Ishikawa (cell line): ENCODE data around the gene LIF.

Experiments
- CEBPB ChIP-seq: IDR thresholded peaks from 2 replicates; pipeline ENCODE4 v1.6.1; 2012
- CREB1 ChIP-seq: IDR thresholded peaks from 2 replicates; pipeline ENCODE4 v1.6.1; 2012; ENCODE audit warnings: low read depth
- EGR1 ChIP-seq: IDR thresholded peaks from 2 replicates; pipeline ENCODE4 v1.6.1; 2012
- EP300 ChIP-seq: IDR thresholded peaks from 2 replicates; pipeline ENCODE4 v1.6.1; 2012; ENCODE audit warnings: borderline replicate concordance
- FOXM1 ChIP-seq: IDR thresholded peaks from 2 replicates; pipeline ENCODE4 v1.6.1; 2012; ENCODE audit warnings: low read depth, borderline replicate concordance
- NFIC ChIP-seq: IDR thresholded peaks from 2 replicates; pipeline ENCODE4 v1.6.1; 2012
- RAD21 ChIP-seq: IDR thresholded peaks from 2 replicates; pipeline ENCODE4 v1.6.1; 2012; ENCODE audit warnings: low read depth
- TAF1 ChIP-seq: IDR thresholded peaks from 2 replicates; pipeline ENCODE4 v1.6.1; 2012; ENCODE audit warnings: low read depth, mild to moderate bottlenecking
- TCF12 ChIP-seq: IDR thresholded peaks from 2 replicates; pipeline ENCODE4 v1.6.1; 2012; ENCODE audit warnings: low read depth
- TEAD4 ChIP-seq: IDR thresholded peaks from 2 replicates; pipeline ENCODE4 v1.6.1; 2012
- YY1 ChIP-seq: IDR thresholded peaks from 2 replicates; pipeline ENCODE4 v1.6.1; 2012; ENCODE audit warnings: low read depth
- ZBTB7A ChIP-seq: IDR thresholded peaks from 2 replicates; pipeline ENCODE4 v1.6.1; 2012; ENCODE audit warnings: low read depth
- TF ChIP-seq, protein P1 (sequence below): IDR thresholded peaks from 2 replicates; pipeline ENCODE4 v1.6.1; 2012
- TF ChIP-seq, protein P2 (sequence below): IDR thresholded peaks from 2 replicates; pipeline ENCODE4 v1.6.1; 2012
- TF ChIP-seq, protein P3 (sequence below): IDR thresholded peaks from 2 replicates; pipeline ENCODE4 v1.6.1; 2012; ENCODE audit warnings: low read depth, mild to moderate bottlenecking

The LIF gene

GRCh38 chr22:30197389-30197788 lies 49.2 kb downstream of the LIF start:
- no peak for TF ChIP-seq EP300
- no peak for TF ChIP-seq YY1
- no peak for TF ChIP-seq CEBPB
- TF ChIP-seq, protein P1, sequence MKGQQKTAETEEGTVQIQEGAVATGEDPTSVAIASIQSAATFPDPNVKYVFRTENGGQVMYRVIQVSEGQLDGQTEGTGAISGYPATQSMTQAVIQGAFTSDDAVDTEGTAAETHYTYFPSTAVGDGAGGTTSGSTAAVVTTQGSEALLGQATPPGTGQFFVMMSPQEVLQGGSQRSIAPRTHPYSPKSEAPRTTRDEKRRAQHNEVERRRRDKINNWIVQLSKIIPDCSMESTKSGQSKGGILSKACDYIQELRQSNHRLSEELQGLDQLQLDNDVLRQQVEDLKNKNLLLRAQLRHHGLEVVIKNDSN = no peak

DNA sequence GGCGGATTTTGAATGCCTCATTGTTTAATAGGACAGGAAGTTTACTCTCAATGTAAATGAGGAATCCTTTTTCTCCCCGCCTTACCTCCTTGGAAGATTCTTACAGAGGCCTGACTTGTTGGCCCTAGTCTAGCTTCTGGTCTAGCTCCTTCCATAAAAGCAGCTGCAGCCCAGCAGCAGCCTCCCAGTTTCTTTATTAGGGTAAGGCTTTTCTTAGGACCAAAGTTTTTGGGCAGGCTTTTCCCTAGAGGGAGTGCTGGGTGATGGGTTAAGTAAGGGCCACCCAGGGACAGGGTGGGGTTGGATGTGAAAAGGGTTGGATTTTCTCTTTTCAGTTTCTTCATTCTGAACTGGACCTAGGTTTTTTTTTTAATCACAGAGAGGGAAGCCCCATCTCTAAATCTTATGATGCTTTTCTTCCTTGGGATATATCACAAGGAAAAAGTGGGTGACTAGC lies 49.7 kb downstream of the LIF start:
- TF ChIP-seq NFIC (no peak), EP300 (no peak), RAD21 (no peak), ZBTB7A (no peak), TEAD4 (no peak), YY1 (no peak), FOXM1 (no peak)
- TF ChIP-seq, protein P1 = no peak
- TF ChIP-seq, protein P2, sequence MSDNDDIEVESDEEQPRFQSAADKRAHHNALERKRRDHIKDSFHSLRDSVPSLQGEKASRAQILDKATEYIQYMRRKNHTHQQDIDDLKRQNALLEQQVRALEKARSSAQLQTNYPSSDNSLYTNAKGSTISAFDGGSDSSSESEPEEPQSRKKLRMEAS = no peak

- TF ChIP-seq YY1 (peak; percentile 44; the same call in 1 of the 2 replicates), CEBPB (peak; percentile 91), ZBTB7A (0 out of 2 replicates have a peak, but pooled peaks have one; percentile 32), RAD21 (0 out of 2 replicates have a peak, but pooled peaks have one; percentile 13), FOXM1 (peak; percentile 98), CREB1 (peak; percentile 90), NFIC (peak; percentile 96), TEAD4 (peak; percentile 94), TAF1 (no peak), TCF12 (peak; percentile 100), EGR1 (0 out of 2 replicates have a peak, but pooled peaks have one; percentile 13), EP300 (peak; percentile 99)
- TF ChIP-seq, protein P2 = peak; percentile 59
- TF ChIP-seq, protein P1 = peak; percentile 51; the same call in 1 of the 2 replicates
- TF ChIP-seq, protein P3, sequence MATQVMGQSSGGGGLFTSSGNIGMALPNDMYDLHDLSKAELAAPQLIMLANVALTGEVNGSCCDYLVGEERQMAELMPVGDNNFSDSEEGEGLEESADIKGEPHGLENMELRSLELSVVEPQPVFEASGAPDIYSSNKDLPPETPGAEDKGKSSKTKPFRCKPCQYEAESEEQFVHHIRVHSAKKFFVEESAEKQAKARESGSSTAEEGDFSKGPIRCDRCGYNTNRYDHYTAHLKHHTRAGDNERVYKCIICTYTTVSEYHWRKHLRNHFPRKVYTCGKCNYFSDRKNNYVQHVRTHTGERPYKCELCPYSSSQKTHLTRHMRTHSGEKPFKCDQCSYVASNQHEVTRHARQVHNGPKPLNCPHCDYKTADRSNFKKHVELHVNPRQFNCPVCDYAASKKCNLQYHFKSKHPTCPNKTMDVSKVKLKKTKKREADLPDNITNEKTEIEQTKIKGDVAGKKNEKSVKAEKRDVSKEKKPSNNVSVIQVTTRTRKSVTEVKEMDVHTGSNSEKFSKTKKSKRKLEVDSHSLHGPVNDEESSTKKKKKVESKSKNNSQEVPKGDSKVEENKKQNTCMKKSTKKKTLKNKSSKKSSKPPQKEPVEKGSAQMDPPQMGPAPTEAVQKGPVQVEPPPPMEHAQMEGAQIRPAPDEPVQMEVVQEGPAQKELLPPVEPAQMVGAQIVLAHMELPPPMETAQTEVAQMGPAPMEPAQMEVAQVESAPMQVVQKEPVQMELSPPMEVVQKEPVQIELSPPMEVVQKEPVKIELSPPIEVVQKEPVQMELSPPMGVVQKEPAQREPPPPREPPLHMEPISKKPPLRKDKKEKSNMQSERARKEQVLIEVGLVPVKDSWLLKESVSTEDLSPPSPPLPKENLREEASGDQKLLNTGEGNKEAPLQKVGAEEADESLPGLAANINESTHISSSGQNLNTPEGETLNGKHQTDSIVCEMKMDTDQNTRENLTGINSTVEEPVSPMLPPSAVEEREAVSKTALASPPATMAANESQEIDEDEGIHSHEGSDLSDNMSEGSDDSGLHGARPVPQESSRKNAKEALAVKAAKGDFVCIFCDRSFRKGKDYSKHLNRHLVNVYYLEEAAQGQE = no peak; the same call in 1 of the 2 replicates
These were observed 50.2 kb downstream of the LIF start for GRCh38 chr22:30196141-30196879.

DNA sequence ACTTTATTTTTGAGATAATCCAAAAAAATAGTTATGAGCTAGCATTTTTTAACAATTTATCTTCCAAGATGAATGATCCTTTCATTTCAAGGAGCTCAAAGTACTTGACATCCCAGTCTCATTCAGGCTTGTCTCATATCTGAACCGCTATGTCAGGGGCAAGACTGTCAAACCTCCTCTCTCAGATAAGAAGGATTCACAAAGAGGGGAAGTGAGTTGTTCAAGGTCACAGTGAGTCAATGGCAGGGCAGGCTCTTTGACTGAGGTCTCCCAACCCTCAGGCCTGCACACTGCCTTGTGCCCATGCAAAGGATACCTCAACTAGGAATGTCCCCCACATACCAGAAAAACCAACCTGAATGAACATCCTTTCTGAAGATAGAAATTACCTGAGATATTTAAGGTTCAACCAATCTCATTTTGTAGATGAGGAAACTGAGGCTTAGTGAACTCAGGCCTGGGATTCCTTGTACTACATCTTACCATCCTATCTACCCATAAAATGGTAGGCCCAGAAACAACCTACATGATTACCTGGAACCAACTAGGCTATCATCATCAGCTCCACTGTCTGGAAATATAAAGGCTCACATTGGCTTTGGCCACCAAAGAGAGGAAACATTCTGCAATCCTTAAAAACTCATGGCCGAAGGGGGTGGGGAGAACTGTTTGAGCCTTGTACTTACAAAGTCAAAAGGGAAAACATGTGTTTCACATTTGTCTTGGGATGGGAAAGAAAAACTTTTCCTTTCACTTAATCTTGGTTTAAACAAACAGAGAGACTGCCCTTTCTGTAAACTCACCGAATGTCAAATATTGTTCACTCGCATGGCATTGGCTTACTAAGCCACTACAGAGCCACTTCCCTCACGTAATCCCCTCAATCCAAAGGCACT lies 51.1 kb downstream of the LIF start:
- TF ChIP-seq EP300 (no peak), TAF1 (no peak), FOXM1 (no peak), EGR1 (no peak), CEBPB (no peak), NFIC (no peak)

DNA sequence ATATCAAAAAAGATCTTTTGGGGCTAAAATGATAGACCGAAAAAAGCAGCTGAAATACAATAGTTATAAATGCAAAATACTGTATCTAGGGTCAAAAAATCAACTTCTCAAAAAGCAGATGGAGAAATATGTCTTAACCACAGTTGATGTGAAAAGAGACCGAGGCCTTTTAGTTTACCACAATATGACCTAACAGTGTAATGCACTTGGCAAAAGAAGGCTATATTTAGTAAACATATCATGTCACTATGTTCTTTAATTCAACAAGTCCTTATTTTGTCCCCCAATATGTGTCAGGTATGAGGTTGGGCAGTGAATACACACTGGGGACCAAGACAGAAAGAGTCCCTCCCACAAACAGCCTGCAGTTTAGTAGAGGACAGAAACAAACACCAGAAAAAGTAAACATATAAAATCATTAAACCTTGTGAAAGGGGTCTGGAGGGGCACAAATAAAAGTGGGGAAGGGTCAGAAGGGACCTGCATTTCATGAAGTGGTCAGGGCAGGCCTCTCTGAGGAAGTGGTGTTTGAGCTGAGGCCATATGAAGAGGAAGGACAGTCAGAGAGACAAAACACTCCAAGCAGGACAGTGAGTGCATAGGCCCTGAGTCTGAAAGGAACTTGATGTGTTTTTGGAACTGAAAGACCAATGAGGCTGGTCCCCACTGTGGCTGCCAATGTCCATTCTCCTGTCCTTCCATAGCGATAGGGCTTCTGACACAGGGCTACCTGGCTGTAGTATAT lies 53.4 kb downstream of the LIF start:
- no peak for TF ChIP-seq TAF1
- TF ChIP-seq TCF12 = no peak

GRCh38 chr22:30192427-30192826 lies 54.1 kb downstream of the LIF start:
- TF ChIP-seq EP300 (peak; percentile 97), FOXM1 (peak; percentile 95), CREB1 (no peak), NFIC (peak; percentile 80), TAF1 (no peak), ZBTB7A (no peak), CEBPB (no peak), YY1 (no peak), RAD21 (no peak), EGR1 (no peak), TEAD4 (peak; percentile 77), TCF12 (peak; percentile 91)
- TF ChIP-seq, protein P3 = no peak
- TF ChIP-seq, protein P1 = no peak
- TF ChIP-seq, protein P2 = no peak
